Measurements from ENCODE around the gene NPAS3. TPM values are rescaled to one million over a fixed set of nuclear protein-coding genes. Genes with fewer than 3 reads are reported as not detected.
A peak's percentile ranks its signal among the peaks of the same experiment; 100 is the strongest.

The NPAS3 gene
- total RNA-seq, 4 donors from 2014 or later = 1.9 to 10.6 (median 2.2) TPM

- no peaks in the 10 kb centered on the region for H3K27me3 ChIP-seq
- H3K9me3 ChIP-seq = no peaks in the 10 kb centered on the region
- TF ChIP-seq CTCF (IDR thresholded peaks at IDR 0.05) = no peak
- no peak for TF ChIP-seq EP300 (IDR thresholded peaks at IDR 0.05)
- TF ChIP-seq POLR2AphosphoS5 (IDR thresholded peaks at IDR 0.05) = no peak
- TF ChIP-seq POLR2A (IDR thresholded peaks at IDR 0.05) = no peak
- H3K36me3 ChIP-seq = no peaks in the 10 kb centered on the region
- WGBS, 2 donors (ENCODE audit: low coverage in 1 of 2) = 16 to 28% methylated on average over 5 of the region's 5 CpGs
- peak overlapping the region in 1 of 4 donors; percentile 32 for H3K27ac ChIP-seq
- no peak overlapping the region for H3K4me3 ChIP-seq
- peaks cover 0 to 18% (median 0%) of the 10 kb centered on the region in 3 donors for H3K4me1 ChIP-seq
- ATAC-seq = no peak
Measured at GRCh38 chr14:33026850-33027430, 88.3 kb downstream of the NPAS3 start.

GRCh38 chr14:33029511-33029910, 90.8 kb downstream of the NPAS3 start:
- Histone ChIP-seq H3K9me3 (no peaks in the 10 kb centered on the region), H3K27me3 (no peaks in the 10 kb centered on the region), H3K27ac (no peak overlapping the region), H3K4me3 (no peak overlapping the region), H3K4me1 (peaks cover 0 to 18% (median 0%) of the 10 kb centered on the region in 3 donors), H3K36me3 (no peaks in the 10 kb centered on the region)
- TF ChIP-seq CTCF (IDR thresholded peaks at IDR 0.05) (no peak), POLR2AphosphoS5 (IDR thresholded peaks at IDR 0.05) (no peak), POLR2A (IDR thresholded peaks at IDR 0.05) (no peak), EP300 (IDR thresholded peaks at IDR 0.05) (no peak)
- no peak for ATAC-seq

- 52 to 59% methylated on average over 4 of the region's 4 CpGs for WGBS, 2 donors (ENCODE audit: low coverage in 1 of 2)
- H3K4me3 ChIP-seq = no peak overlapping the region
- H3K27ac ChIP-seq = no peak overlapping the region
- TF ChIP-seq CTCF (IDR thresholded peaks at IDR 0.05) (no peak), POLR2AphosphoS5 (IDR thresholded peaks at IDR 0.05) (no peak), POLR2A (IDR thresholded peaks at IDR 0.05) (no peak), EP300 (IDR thresholded peaks at IDR 0.05) (no peak)
- no peaks in the 10 kb centered on the region for H3K9me3 ChIP-seq
- H3K4me1 ChIP-seq = peaks cover 0 to 18% (median 0%) of the 10 kb centered on the region in 3 donors
- no peaks in the 10 kb centered on the region for H3K27me3 ChIP-seq
- no peak for ATAC-seq
- H3K36me3 ChIP-seq = no peaks in the 10 kb centered on the region
Measured at GRCh38 chr14:33030386-33030785, 91.7 kb downstream of the NPAS3 start.

- Histone ChIP-seq H3K27ac (no peak overlapping the region), H3K9me3 (no peaks in the 10 kb centered on the region), H3K27me3 (no peaks in the 10 kb centered on the region), H3K4me1 (no peaks in the 10 kb centered on the region), H3K36me3 (no peaks in the 10 kb centered on the region), H3K4me3 (no peak overlapping the region)
- ATAC-seq = no peak
- 74 to 81% methylated on average over 5 of the region's 5 CpGs for WGBS, 2 donors (ENCODE audit: low coverage in 1 of 2)
- TF ChIP-seq CTCF (IDR thresholded peaks at IDR 0.05) (no peak), EP300 (IDR thresholded peaks at IDR 0.05) (no peak), POLR2A (IDR thresholded peaks at IDR 0.05) (no peak), POLR2AphosphoS5 (IDR thresholded peaks at IDR 0.05) (no peak)
Measured at GRCh38 chr14:33035416-33036194, 96.9 kb downstream of the NPAS3 start.

- Histone ChIP-seq H3K27me3 (no peaks in the 10 kb centered on the region), H3K4me3 (no peak overlapping the region), H3K36me3 (no peaks in the 10 kb centered on the region), H3K4me1 (peaks cover 0 to 7% (median 0%) of the 10 kb centered on the region in 3 donors), H3K9me3 (no peaks in the 10 kb centered on the region), H3K27ac (no peak overlapping the region)
- no peak for ATAC-seq
- TF ChIP-seq POLR2AphosphoS5 (IDR thresholded peaks at IDR 0.05) (no peak), CTCF (IDR thresholded peaks at IDR 0.05) (no peak)
- WGBS, 2 donors (ENCODE audit: low coverage in 1 of 2) = 95 to 100% methylated on average over 3 of the region's 3 CpGs
Measured at GRCh38 chr14:33039311-33039710, 100.6 kb downstream of the NPAS3 start.
